GM21360 (cell line): Measurements from ENCODE around the gene SVIL.
"Not testable (repeated sequence)": the region's sequence is repeated elsewhere in the genome, so short reads cannot be mapped to it uniquely, and the experiment has no call there.

ENCODE experiments used
- ATAC-seq: cut with Tn5 transposase; IDR thresholded peaks from one replicate; pipeline ENCODE4 v1.9.1; 2021; ENCODE audit warnings: mild to moderate bottlenecking, moderate library complexity; ENCODE audit not compliant: unreplicated experiment

Gene SVIL

GRCh38 chr10:29546773-29547313 lies 87.9 kb downstream of the SVIL start:
- no peak for ATAC-seq

GRCh38 chr10:29545122-29545521 lies 89.6 kb downstream of the SVIL start:
- no peak for ATAC-seq

- no peak for ATAC-seq
These were observed 91.1 kb downstream of the SVIL start for GRCh38 chr10:29543715-29544114.

- no peak for ATAC-seq
These were observed 92.0 kb downstream of the SVIL start for GRCh38 chr10:29542723-29543122.

GRCh38 chr10:29541422-29542210 lies 93.2 kb downstream of the SVIL start:
- no peak for ATAC-seq

GRCh38 chr10:29540016-29540415 lies 94.8 kb downstream of the SVIL start:
- ATAC-seq, result no peak

- ATAC-seq, result no peak
These were observed 95.4 kb downstream of the SVIL start for GRCh38 chr10:29539412-29539811.

- ATAC-seq, result no peak
These were observed 97.0 kb downstream of the SVIL start for GRCh38 chr10:29537799-29538198.

- ATAC-seq, result not testable (repeated sequence)
These were observed 98.1 kb downstream of the SVIL start for GRCh38 chr10:29536691-29537090.

GRCh38 chr10:29535778-29536453 lies 98.9 kb downstream of the SVIL start:
- no peak for ATAC-seq

- ATAC-seq, result no peak
These were observed 99.6 kb downstream of the SVIL start for GRCh38 chr10:29535012-29535777.

- no peak for ATAC-seq
These were observed 100.2 kb downstream of the SVIL start for GRCh38 chr10:29534590-29534989.

GRCh38 chr10:29533696-29534285 lies 101.0 kb downstream of the SVIL start:
- no peak for ATAC-seq

GRCh38 chr10:29533046-29533445 lies 101.7 kb downstream of the SVIL start:
- ATAC-seq, result no peak

GRCh38 chr10:29532256-29532878 lies 102.4 kb downstream of the SVIL start:
- ATAC-seq, result no peak

- ATAC-seq, result no peak
These were observed 104.4 kb downstream of the SVIL start for GRCh38 chr10:29530112-29530976.

GRCh38 chr10:29529146-29529545 lies 105.6 kb downstream of the SVIL start:
- ATAC-seq, result no peak

GRCh38 chr10:29525762-29526161 lies 109.0 kb downstream of the SVIL start:
- ATAC-seq, result no peak

GRCh38 chr10:29524720-29525119 lies 110.1 kb downstream of the SVIL start:
- no peak for ATAC-seq

- ATAC-seq, result no peak
These were observed 110.5 kb downstream of the SVIL start for GRCh38 chr10:29524294-29524693.
